ENCODE measurements around the gene OR6N2. TPM values are rescaled to one million over a fixed set of nuclear protein-coding genes. Genes with fewer than 3 reads are reported as not detected.

Gene OR6N2, protein sequence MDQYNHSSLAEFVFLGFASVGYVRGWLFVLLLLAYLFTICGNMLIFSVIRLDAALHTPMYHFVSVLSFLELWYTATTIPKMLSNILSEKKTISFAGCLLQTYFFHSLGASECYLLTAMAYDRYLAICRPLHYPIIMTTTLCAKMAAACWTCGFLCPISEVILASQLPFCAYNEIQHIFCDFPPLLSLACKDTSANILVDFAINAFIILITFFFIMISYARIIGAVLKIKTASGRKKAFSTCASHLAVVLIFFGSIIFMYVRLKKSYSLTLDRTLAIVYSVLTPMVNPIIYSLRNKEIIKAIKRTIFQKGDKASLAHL
- not detected in 2 replicates for polyA plus RNA-seq (2011; rRNA removed)
- not detected in 2 replicates for polyA minus RNA-seq (2011; rRNA and poly(A)+ RNA removed)

DNA sequence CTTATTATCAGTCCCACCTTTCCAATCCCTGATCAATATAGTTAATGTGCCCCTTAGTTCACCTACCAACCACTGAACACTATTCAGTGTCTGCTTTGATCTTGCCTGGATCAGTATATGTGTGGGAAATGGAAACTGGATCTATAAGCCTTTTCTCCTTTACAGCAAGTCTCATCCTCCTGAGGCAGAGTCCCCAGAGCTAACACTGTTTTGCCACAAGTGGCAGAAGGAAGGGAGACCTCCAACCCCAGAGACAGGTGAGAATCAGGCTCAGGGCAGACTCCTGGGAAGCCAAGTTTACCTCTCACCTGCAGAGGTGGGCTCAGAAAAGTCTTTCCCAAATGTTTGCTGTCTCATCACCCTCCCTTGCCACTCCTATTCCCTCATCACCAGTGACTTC lies at the start of gene OR6N2:
Gene OR6N2 (minus strand): TSS at position 101 of the 400 bp plus-strand sequence. CDS start 3,569 bp downstream, outside the sequence.
- ChIA-PET POLR2A (no interaction called here), CTCF (no interaction called here)
- Histone ChIP-seq H3K27me3 (ENCODE audit: control insufficient read depth, insufficient read depth, low read length) (no peaks in the 10 kb centered on the region), H3K4me3 (ENCODE audit: low read depth, low read length) (no peak within 1 kb of the TSS), H3K9me3 (ENCODE audit: control insufficient read depth, insufficient read depth, low read length) (no peaks in the 10 kb centered on the region), H3K27ac (ENCODE audit: low read depth, low read length) (no peak within 1 kb of the TSS)
- TF ChIP-seq, protein P1, sequence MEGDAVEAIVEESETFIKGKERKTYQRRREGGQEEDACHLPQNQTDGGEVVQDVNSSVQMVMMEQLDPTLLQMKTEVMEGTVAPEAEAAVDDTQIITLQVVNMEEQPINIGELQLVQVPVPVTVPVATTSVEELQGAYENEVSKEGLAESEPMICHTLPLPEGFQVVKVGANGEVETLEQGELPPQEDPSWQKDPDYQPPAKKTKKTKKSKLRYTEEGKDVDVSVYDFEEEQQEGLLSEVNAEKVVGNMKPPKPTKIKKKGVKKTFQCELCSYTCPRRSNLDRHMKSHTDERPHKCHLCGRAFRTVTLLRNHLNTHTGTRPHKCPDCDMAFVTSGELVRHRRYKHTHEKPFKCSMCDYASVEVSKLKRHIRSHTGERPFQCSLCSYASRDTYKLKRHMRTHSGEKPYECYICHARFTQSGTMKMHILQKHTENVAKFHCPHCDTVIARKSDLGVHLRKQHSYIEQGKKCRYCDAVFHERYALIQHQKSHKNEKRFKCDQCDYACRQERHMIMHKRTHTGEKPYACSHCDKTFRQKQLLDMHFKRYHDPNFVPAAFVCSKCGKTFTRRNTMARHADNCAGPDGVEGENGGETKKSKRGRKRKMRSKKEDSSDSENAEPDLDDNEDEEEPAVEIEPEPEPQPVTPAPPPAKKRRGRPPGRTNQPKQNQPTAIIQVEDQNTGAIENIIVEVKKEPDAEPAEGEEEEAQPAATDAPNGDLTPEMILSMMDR (IDR thresholded peaks at IDR 0.05; ENCODE audit: low read depth, low read length) = no peak
- DNase-seq (ENCODE audit: low read depth, low spot score) = no peak

DNA sequence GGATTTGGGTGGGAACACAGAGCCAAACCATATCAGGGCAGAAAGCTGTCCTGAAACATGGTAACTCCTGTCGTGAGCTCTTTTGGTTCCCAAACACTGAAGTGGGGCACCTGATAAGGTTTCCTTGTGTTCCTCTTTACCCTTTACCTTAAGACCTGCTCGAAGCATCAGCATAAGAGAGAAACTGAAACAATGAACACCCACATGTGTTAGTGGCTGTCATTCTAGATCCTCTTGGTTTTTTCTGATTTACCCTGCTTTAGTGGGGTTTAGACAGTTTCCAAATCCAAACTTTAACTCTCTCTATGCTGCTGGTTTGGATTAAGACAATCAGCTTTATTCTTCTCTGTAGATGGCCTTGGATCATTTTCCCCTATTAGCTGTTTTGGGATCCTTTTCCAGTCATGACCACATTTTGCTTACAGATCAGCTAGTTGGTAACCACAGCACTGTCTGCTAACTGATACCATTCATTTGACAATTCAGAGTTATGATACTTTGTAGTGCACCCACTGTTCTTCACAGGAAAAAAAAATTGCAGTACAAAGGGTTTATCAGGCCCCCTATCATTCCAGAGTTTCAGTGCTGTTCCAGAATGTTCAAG lies 49.2 kb upstream of the OR6N2 start:
- CTCF ChIA-PET = no interaction called here
- H3K4me3 ChIP-seq (ENCODE audit: low read depth, low read length) = no peak overlapping the region
- DNase-seq (ENCODE audit: low read depth, low spot score) = no peak
- no peak overlapping the region for H3K27ac ChIP-seq (ENCODE audit: low read depth, low read length)
- TF ChIP-seq, protein P1 (IDR thresholded peaks at IDR 0.05; ENCODE audit: low read depth, low read length) = no peak
- no peaks in the 10 kb centered on the region for H3K9me3 ChIP-seq (ENCODE audit: control insufficient read depth, insufficient read depth, low read length)
- no peaks in the 10 kb centered on the region for H3K27me3 ChIP-seq (ENCODE audit: control insufficient read depth, insufficient read depth, low read length)
- POLR2A ChIA-PET = no interaction called here

DNA sequence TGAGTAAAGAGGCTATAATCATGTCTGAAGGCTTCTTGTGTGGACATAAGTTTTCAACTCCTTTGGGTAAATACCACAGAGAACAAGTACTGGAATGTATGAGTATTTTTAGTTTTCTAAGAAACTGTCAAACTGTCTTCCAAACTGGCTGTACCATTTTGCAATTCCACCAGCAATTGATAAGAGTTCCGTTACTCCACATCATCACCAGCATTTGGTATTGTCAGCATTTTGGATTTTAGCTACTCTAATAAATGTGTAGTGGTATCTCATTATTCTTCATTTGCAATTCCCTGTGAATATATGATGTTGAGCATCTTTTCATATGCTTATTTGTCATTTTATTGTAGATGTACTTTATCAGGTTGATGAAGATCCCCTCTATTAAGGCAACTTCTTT lies 40.7 kb upstream of the OR6N2 start:
- ChIA-PET CTCF (interaction anchor here (0.6 kb wide), 1 partner anchor 14 kb away, joined by 10 read pairs; no protein-coding TSS in a partner anchor), POLR2A (no interaction called here)
- Histone ChIP-seq H3K27me3 (ENCODE audit: control insufficient read depth, insufficient read depth, low read length) (no peaks in the 10 kb centered on the region), H3K27ac (ENCODE audit: low read depth, low read length) (no peak overlapping the region), H3K4me3 (ENCODE audit: low read depth, low read length) (no peak overlapping the region), H3K9me3 (ENCODE audit: control insufficient read depth, insufficient read depth, low read length) (no peaks in the 10 kb centered on the region)
- TF ChIP-seq, protein P1 (IDR thresholded peaks at IDR 0.05; ENCODE audit: low read depth, low read length) = no peak
- no peak for DNase-seq (ENCODE audit: low read depth, low spot score)

DNA sequence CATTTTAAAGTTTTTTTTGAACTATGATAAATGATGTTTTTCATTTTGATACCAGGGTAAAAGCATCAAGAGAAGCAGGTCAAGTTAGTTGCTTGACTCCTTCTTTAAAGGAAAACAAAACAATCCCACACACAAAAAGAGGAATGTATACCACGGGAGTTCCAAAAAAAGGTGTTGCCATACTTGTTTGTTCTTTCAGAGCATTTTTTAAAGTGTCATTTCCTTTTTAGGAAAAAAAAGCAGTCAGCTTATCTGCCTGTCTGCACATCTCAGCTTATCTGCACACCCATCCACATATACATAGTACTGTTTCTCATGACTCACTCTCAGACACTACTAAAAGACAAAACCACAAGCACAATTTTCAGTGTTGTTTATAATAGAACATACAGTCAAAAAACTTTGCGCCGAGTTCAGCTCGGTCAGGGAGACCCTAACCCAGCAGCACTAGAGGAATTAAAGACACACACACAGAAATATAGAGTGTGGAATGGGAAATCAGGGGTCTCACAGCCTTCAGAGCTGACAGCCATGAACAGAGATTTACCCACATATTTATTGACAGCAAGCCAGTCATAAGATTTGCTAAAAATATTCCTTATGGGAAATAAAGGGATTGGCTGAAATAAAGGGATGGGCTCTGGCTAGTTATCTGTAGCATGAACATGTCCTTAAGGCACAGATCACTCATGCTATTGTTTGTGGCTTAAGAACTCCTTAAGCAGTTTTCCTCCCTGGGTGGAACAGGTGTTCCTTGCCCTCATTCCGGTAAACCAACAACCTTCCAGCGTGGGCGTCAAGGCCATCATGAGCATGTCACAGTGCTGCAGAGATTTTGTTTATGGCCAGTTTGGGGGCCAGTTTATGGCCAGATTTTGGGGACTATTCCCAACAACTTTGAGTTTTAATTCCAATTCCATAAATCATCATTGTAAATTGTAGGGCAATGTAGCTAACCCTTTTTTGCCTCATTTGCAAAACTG lies 38.7 kb upstream of the OR6N2 start:
- ChIA-PET CTCF (interaction anchor here (1.2 kb wide), 1 partner anchor 8 kb away, joined by 3 read pairs; no protein-coding TSS in a partner anchor), POLR2A (no interaction called here)
- no peak overlapping the region for H3K4me3 ChIP-seq (ENCODE audit: low read depth, low read length)
- TF ChIP-seq, protein P1 (IDR thresholded peaks at IDR 0.05; ENCODE audit: low read depth, low read length) = no peak
- no peaks in the 10 kb centered on the region for H3K9me3 ChIP-seq (ENCODE audit: control insufficient read depth, insufficient read depth, low read length)
- no peaks in the 10 kb centered on the region for H3K27me3 ChIP-seq (ENCODE audit: control insufficient read depth, insufficient read depth, low read length)
- no peak for DNase-seq (ENCODE audit: low read depth, low spot score)
- no peak overlapping the region for H3K27ac ChIP-seq (ENCODE audit: low read depth, low read length)
